Liver (tissue), 9 donors: Measurements from ENCODE around the gene MIEF2. TPM values are rescaled to one million over a fixed set of nuclear protein-coding genes. Genes with fewer than 3 reads are reported as not detected.

ENCODE experiments used
- DNase-seq: peaks from one replicate; pipeline ENCODE4 v3.0.0-alpha.2; 2017; ENCODE audit warnings: low spot score
- H3K27ac ChIP-seq, 2 donors: one replicate each; pipeline ENCODE4 v1.7.0; 2013; ENCODE audit warnings: inconsistent platforms in 2 of 2, low read length in 2 of 2, control low read depth in 1 of 2, low read depth in 1 of 2, mild to moderate bottlenecking in 1 of 2
- H3K27me3 ChIP-seq, 4 donors: one replicate each; pipeline versions ENCODE4 v1.6.1 to v1.7.0; 2013; ENCODE audit warnings: low read length in 3 of 4, inconsistent platforms in 1 of 4, mild to moderate bottlenecking in 1 of 4, moderate library complexity in 1 of 4; ENCODE audit not compliant: control insufficient read depth in 4 of 4, insufficient read depth in 4 of 4
- H3K36me3 ChIP-seq, 4 donors: one replicate each; pipeline versions ENCODE4 v1.6.1 to v1.7.0; 2013; ENCODE audit warnings: low read length in 3 of 4, mild to moderate bottlenecking in 3 of 4, low read depth in 1 of 4, moderate library complexity in 1 of 4; ENCODE audit not compliant: control insufficient read depth in 4 of 4, insufficient read depth in 3 of 4
- H3K4me1 ChIP-seq, 4 donors: one replicate each; pipeline versions ENCODE4 v1.6.1 to v1.7.0; 2013; ENCODE audit warnings: low read length in 3 of 4, mild to moderate bottlenecking in 3 of 4, moderate library complexity in 1 of 4; ENCODE audit not compliant: control insufficient read depth in 4 of 4, insufficient read depth in 4 of 4
- H3K4me3 ChIP-seq, 3 donors: one replicate each; pipeline versions ENCODE4 v1.6.1 to v1.7.0; 2013; ENCODE audit warnings: low read length in 3 of 3, control low read depth in 1 of 3, low read depth in 1 of 3, mild to moderate bottlenecking in 1 of 3
- H3K9ac ChIP-seq, 2 donors: one replicate each; pipeline ENCODE4 v1.7.0; 2013; ENCODE audit warnings: low read length in 2 of 2, mild to moderate bottlenecking in 2 of 2, moderate library complexity in 2 of 2, control low read depth in 1 of 2, low read depth in 1 of 2
- H3K9me3 ChIP-seq, 4 donors: one replicate each; pipeline versions ENCODE4 v1.6.1 to v1.7.0; 2013; ENCODE audit warnings: low read length in 3 of 4; ENCODE audit not compliant: control insufficient read depth in 4 of 4
- ATF3 ChIP-seq: IDR thresholded peaks from 2 replicates; pipeline ENCODE4 v1.6.1; 2016; ENCODE audit warnings: antibody characterized with exemption
- CTCF ChIP-seq: fragments of 150-350 bp; IDR thresholded peaks from 2 replicates; pipeline ENCODE4 v1.5.1; 2017; ENCODE audit warnings: improper control_type of control experiment, low read depth, low read length; ENCODE audit not compliant: missing input control
- EGR1 ChIP-seq, 2 donors: IDR thresholded peaks; 2 replicates each; pipeline ENCODE4 v1.6.1; 2016 to 2018; ENCODE audit warnings: antibody characterized with exemption in 2 of 2, low read depth in 2 of 2
- FOXA1 ChIP-seq: IDR thresholded peaks from 2 replicates; pipeline ENCODE4 v1.6.1; 2016; ENCODE audit warnings: antibody characterized with exemption
- FOXA2 ChIP-seq: IDR thresholded peaks from 2 replicates; pipeline ENCODE4 v1.6.1; 2016; ENCODE audit warnings: antibody characterized with exemption
- GABPA ChIP-seq, 2 donors: IDR thresholded peaks in 1 of 2; conservative IDR thresholded peaks in 1 of 2; 2 replicates each; pipeline ENCODE4 v1.6.1; 2016; ENCODE audit warnings: antibody characterized with exemption in 2 of 2, mild to moderate bottlenecking in 1 of 2, moderate library complexity in 1 of 2
- HNF4A ChIP-seq, 2 donors: conservative IDR thresholded peaks; 2 replicates each; pipeline ENCODE4 v1.6.1; 2016; ENCODE audit warnings: antibody characterized with exemption in 2 of 2, mild to moderate bottlenecking in 2 of 2
- HNF4G ChIP-seq: IDR thresholded peaks from 2 replicates; pipeline ENCODE4 v1.6.1; 2016; ENCODE audit warnings: antibody characterized with exemption
- RAD21 ChIP-seq, 2 donors: IDR thresholded peaks; 2 replicates each; pipeline ENCODE4 v1.6.1; 2016; ENCODE audit warnings: antibody characterized with exemption in 2 of 2, mild to moderate bottlenecking in 2 of 2
- RXRA ChIP-seq, 2 donors: IDR thresholded peaks; 2 replicates each; pipeline ENCODE4 v1.6.1; 2017 to 2018; ENCODE audit warnings: antibody characterized with exemption in 2 of 2, mild to moderate bottlenecking in 1 of 2
- SP1 ChIP-seq: IDR thresholded peaks from 2 replicates; pipeline ENCODE4 v1.6.1; 2018; ENCODE audit warnings: antibody characterized with exemption, mild to moderate bottlenecking
- TAF1 ChIP-seq: conservative IDR thresholded peaks from 2 replicates; pipeline ENCODE4 v1.6.1; 2016; ENCODE audit warnings: antibody characterized with exemption, mild to moderate bottlenecking
- YY1 ChIP-seq: IDR thresholded peaks from 2 replicates; pipeline ENCODE4 v1.6.1; 2016; ENCODE audit warnings: antibody characterized with exemption, mild to moderate bottlenecking
- ZBTB33 ChIP-seq: IDR thresholded peaks from 2 replicates; pipeline ENCODE4 v1.6.1; 2016; ENCODE audit warnings: antibody characterized with exemption
- WGBS: extraction: QIAGEN DNeasy Blood & Tissue Kit; methylation state at CpG from one replicate; pipeline ENCODE4 v1.1.7; 2013; 5-methylcytosine and 5-hydroxymethylcytosine counted together
- polyA plus RNA-seq, 2 donors: library from polyadenylated mRNA; stranded (reverse) in 1 of 2; unstranded in 1 of 2; fragments of 200-250 nt in 1 of 2; fragments of >200 nt in 1 of 2; fragmentation: Nextera tagmentation in 1 of 2; extraction: Ambion mirVana in 1 of 2; gene quantifications; one replicate each; pipeline versions ENCODE4 v1.2.1 to v1.2.3, GENCODE V29; 2013 to 2015
- total RNA-seq, 2 donors: library from RNA; depleted of rRNA; stranded (reverse); fragments of >200 nt; gene quantifications; one replicate each; pipeline ENCODE4 v1.2.3, GENCODE V29; 2014
- donor health status: healthy.
- donor health status: healthy.
- donor health status: healthy.
- donor health status: healthy.
- donor health status: healthy.

The MIEF2 gene
- total and polyA plus RNA-seq, 4 donors = 4.1 to 11.1 (median 6.6) TPM

- TF ChIP-seq RXRA (IDR thresholded peaks at IDR 0.05) = no peak
- no peak for TF ChIP-seq RAD21 (IDR thresholded peaks at IDR 0.05)
- TF ChIP-seq GABPA (IDR thresholded peaks at IDR 0.05 in 1 of 2, conservative IDR thresholded peaks at IDR 0.05 in 1 of 2) = no peak
- TF ChIP-seq FOXA2 = no peak
- H3K4me1 ChIP-seq = peaks cover 0 to 14% (median 11%) of the 10 kb centered on the region in 4 donors
- WGBS = 96% methylated on average over 4 of the region's 4 CpGs
- H3K36me3 ChIP-seq = peaks cover 12 to 29% (median 26%) of the 10 kb centered on the region in 4 donors
- DNase-seq = no peak
- no peaks in the 10 kb centered on the region for H3K27me3 ChIP-seq
- H3K9ac ChIP-seq = no peak overlapping the region
- H3K27ac ChIP-seq = no peak overlapping the region
- no peaks in the 10 kb centered on the region for H3K9me3 ChIP-seq
- H3K4me3 ChIP-seq = no peak overlapping the region
These were observed 48.7 kb downstream of the MIEF2 start for GRCh38 chr17:18309202-18309601.

GRCh38 chr17:18314059-18314730, 53.7 kb downstream of the MIEF2 start:
- no peak for DNase-seq
- no peak for TF ChIP-seq EGR1 (IDR thresholded peaks at IDR 0.05; ENCODE audit: low read depth in 2 of 2)
- TF ChIP-seq TAF1 = no peak
- no peak for TF ChIP-seq CTCF
- no peak for TF ChIP-seq HNF4G
- no peak for TF ChIP-seq ZBTB33
- TF ChIP-seq RAD21 (IDR thresholded peaks at IDR 0.05) = no peak
- no peak for TF ChIP-seq YY1
- no peak for TF ChIP-seq HNF4A (conservative IDR thresholded peaks at IDR 0.05)
- TF ChIP-seq GABPA (IDR thresholded peaks at IDR 0.05 in 1 of 2, conservative IDR thresholded peaks at IDR 0.05 in 1 of 2) = no peak
- no peak for TF ChIP-seq SP1
- TF ChIP-seq FOXA1 = no peak
- no peak for TF ChIP-seq ATF3
- TF ChIP-seq RXRA (IDR thresholded peaks at IDR 0.05) = no peak
- Histone ChIP-seq H3K4me3 (peak overlapping the region; percentile 73 to 96 (median 79)), H3K9ac (peak overlapping the region in 1 of 2 donors; percentile 70), H3K36me3 (peaks cover 0 to 8% (median 6%) of the 10 kb centered on the region in 4 donors), H3K9me3 (no peaks in the 10 kb centered on the region), H3K4me1 (peaks cover 6 to 51% (median 47%) of the 10 kb centered on the region in 4 donors), H3K27me3 (no peaks in the 10 kb centered on the region), H3K27ac (peak overlapping the region; percentile 87 to 92)
- WGBS = under 1% methylated on average over 39 of the region's 39 CpGs
